ENCODE measurements around the gene AHSP.

Gene AHSP

GRCh38 chr16:31487720-31488467, 39.8 kb upstream of the AHSP start:
- Histone ChIP-seq H3K79me1 (ENCODE audit: low read length) (no peaks in the 10 kb centered on the region), H3K18ac (ENCODE audit: low read length) (no peak overlapping the region), H3K4me3 (ENCODE audit: low read length) (peak overlapping the region; percentile 4), H3K4ac (ENCODE audit: low read depth, low read length) (no peak overlapping the region), H3K79me2 (ENCODE audit: control insufficient read depth, insufficient read depth, low read length) (no peaks in the 10 kb centered on the region), H4K8ac (ENCODE audit: low read depth, low read length) (no peak overlapping the region), H3K23ac (ENCODE audit: low read length) (no peak overlapping the region), H3K27me3 (ENCODE audit: insufficient read depth, low read length, poor library complexity) (peaks cover 12% of the 10 kb centered on the region), H3K36me3 (ENCODE audit: control insufficient read depth, insufficient read depth, low read length) (no peaks in the 10 kb centered on the region), H2BK15ac (replicated peaks; ENCODE audit: low read depth) (no peak overlapping the region), H2AK5ac (ENCODE audit: low read length) (no peak overlapping the region), H3K9ac (ENCODE audit: low read length) (peak overlapping the region; percentile 47), H2BK5ac (ENCODE audit: low read length) (no peak overlapping the region), H2BK120ac (ENCODE audit: low read depth, low read length) (no peak overlapping the region), H3K4me2 (ENCODE audit: low read length) (peak overlapping the region; percentile 85), H3K4me1 (ENCODE audit: control insufficient read depth, low read depth, low read length) (no peaks in the 10 kb centered on the region), H3K27ac (ENCODE audit: low read depth, low read length) (no peak overlapping the region), H4K5ac (ENCODE audit: low read length) (no peak overlapping the region), H3K56ac (ENCODE audit: low read length) (peak overlapping the region; percentile 42)
- WGBS (ENCODE audit: extremely low coverage, insufficient coverage, low lambda C conversion rate) = no CpG with 5 or more reads among the region's 60 CpGs
- DNase-seq = peak; percentile 53

DNA sequence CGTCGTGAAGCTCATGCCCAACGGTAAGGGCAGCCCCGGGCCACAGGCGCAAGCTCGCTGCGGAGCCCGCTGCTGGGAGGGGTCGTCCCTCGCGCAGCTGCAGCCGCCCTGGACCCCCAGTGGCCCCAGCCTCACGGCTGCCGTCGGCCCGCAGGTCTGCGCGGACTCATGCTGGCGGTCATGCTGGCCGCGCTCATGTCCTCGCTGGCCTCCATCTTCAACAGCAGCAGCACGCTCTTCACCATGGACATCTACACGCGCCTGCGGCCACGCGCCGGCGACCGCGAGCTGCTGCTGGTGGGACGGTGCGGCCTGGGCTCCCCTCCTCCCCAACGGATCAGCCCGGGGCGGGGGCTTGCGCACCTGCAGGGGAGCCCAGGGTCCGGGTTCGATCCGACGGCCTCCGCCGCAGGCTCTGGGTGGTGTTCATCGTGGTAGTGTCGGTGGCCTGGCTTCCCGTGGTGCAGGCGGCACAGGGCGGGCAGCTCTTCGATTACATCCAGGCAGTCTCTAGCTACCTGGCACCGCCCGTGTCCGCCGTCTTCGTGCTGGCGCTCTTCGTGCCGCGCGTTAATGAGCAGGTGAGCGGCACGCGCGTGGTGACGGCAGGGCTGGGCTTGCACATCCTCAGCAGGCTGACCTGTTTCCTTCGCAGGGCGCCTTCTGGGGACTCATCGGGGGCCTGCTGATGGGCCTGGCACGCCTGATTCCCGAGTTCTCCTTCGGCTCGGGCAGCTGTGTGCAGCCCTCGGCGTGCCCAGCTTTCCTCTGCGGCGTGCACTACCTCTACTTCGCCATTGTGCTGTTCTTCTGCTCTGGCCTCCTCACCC, 39.0 kb upstream of the AHSP start:
- Histone ChIP-seq H3K27me3 (ENCODE audit: insufficient read depth, low read length, poor library complexity) (peaks cover 12% of the 10 kb centered on the region), H3K56ac (ENCODE audit: low read length) (peak overlapping the region; percentile 42), H2BK5ac (ENCODE audit: low read length) (no peak overlapping the region), H4K8ac (ENCODE audit: low read depth, low read length) (no peak overlapping the region), H3K18ac (ENCODE audit: low read length) (no peak overlapping the region), H2AK5ac (ENCODE audit: low read length) (no peak overlapping the region), H2BK15ac (replicated peaks; ENCODE audit: low read depth) (no peak overlapping the region), H3K23ac (ENCODE audit: low read length) (no peak overlapping the region), H3K4me2 (ENCODE audit: low read length) (peak overlapping the region; percentile 85), H3K27ac (ENCODE audit: low read depth, low read length) (no peak overlapping the region), H3K4me1 (ENCODE audit: control insufficient read depth, low read depth, low read length) (no peaks in the 10 kb centered on the region), H3K79me2 (ENCODE audit: control insufficient read depth, insufficient read depth, low read length) (no peaks in the 10 kb centered on the region), H3K4me3 (ENCODE audit: low read length) (no peak overlapping the region), H3K36me3 (ENCODE audit: control insufficient read depth, insufficient read depth, low read length) (no peaks in the 10 kb centered on the region), H3K9ac (ENCODE audit: low read length) (peak overlapping the region; percentile 47), H4K5ac (ENCODE audit: low read length) (no peak overlapping the region), H2BK120ac (ENCODE audit: low read depth, low read length) (no peak overlapping the region), H3K79me1 (ENCODE audit: low read length) (no peaks in the 10 kb centered on the region), H3K4ac (ENCODE audit: low read depth, low read length) (no peak overlapping the region)
- peak; percentile 24 for DNase-seq
- no CpG with 5 or more reads among the region's 77 CpGs for WGBS (ENCODE audit: extremely low coverage, insufficient coverage, low lambda C conversion rate)

GRCh38 chr16:31489298-31489564, 38.5 kb upstream of the AHSP start:
- Histone ChIP-seq H3K9ac (ENCODE audit: low read length) (no peak overlapping the region), H3K4me1 (ENCODE audit: control insufficient read depth, low read depth, low read length) (no peaks in the 10 kb centered on the region), H3K56ac (ENCODE audit: low read length) (no peak overlapping the region), H3K79me1 (ENCODE audit: low read length) (no peaks in the 10 kb centered on the region), H3K18ac (ENCODE audit: low read length) (no peak overlapping the region), H3K4me3 (ENCODE audit: low read length) (no peak overlapping the region), H3K27ac (ENCODE audit: low read depth, low read length) (no peak overlapping the region), H3K4ac (ENCODE audit: low read depth, low read length) (no peak overlapping the region), H2BK15ac (replicated peaks; ENCODE audit: low read depth) (no peak overlapping the region), H3K23ac (ENCODE audit: low read length) (no peak overlapping the region), H3K79me2 (ENCODE audit: control insufficient read depth, insufficient read depth, low read length) (no peaks in the 10 kb centered on the region), H2AK5ac (ENCODE audit: low read length) (no peak overlapping the region), H4K8ac (ENCODE audit: low read depth, low read length) (no peak overlapping the region), H4K5ac (ENCODE audit: low read length) (no peak overlapping the region), H3K27me3 (ENCODE audit: insufficient read depth, low read length, poor library complexity) (peaks cover 12% of the 10 kb centered on the region), H2BK5ac (ENCODE audit: low read length) (no peak overlapping the region), H3K36me3 (ENCODE audit: control insufficient read depth, insufficient read depth, low read length) (no peaks in the 10 kb centered on the region), H3K4me2 (ENCODE audit: low read length) (no peak overlapping the region), H2BK120ac (ENCODE audit: low read depth, low read length) (no peak overlapping the region)
- WGBS (ENCODE audit: extremely low coverage, insufficient coverage, low lambda C conversion rate) = no CpG with 5 or more reads among the region's 7 CpGs
- DNase-seq = no peak

- WGBS (ENCODE audit: extremely low coverage, insufficient coverage, low lambda C conversion rate) = no CpG with 5 or more reads among the region's 22 CpGs
- H3K23ac ChIP-seq (ENCODE audit: low read length) = no peak overlapping the region
- H3K18ac ChIP-seq (ENCODE audit: low read length) = no peak overlapping the region
- H3K27ac ChIP-seq (ENCODE audit: low read depth, low read length) = no peak overlapping the region
- no peak overlapping the region for H3K4me2 ChIP-seq (ENCODE audit: low read length)
- H3K79me2 ChIP-seq (ENCODE audit: control insufficient read depth, insufficient read depth, low read length) = no peaks in the 10 kb centered on the region
- no peaks in the 10 kb centered on the region for H3K4me1 ChIP-seq (ENCODE audit: control insufficient read depth, low read depth, low read length)
- no peak overlapping the region for H2AK5ac ChIP-seq (ENCODE audit: low read length)
- no peak overlapping the region for H4K5ac ChIP-seq (ENCODE audit: low read length)
- H2BK120ac ChIP-seq (ENCODE audit: low read depth, low read length) = no peak overlapping the region
- H3K79me1 ChIP-seq (ENCODE audit: low read length) = no peaks in the 10 kb centered on the region
- H3K4ac ChIP-seq (ENCODE audit: low read depth, low read length) = no peak overlapping the region
- H4K8ac ChIP-seq (ENCODE audit: low read depth, low read length) = no peak overlapping the region
- H2BK15ac ChIP-seq (replicated peaks; ENCODE audit: low read depth) = no peak overlapping the region
- H3K27me3 ChIP-seq (ENCODE audit: insufficient read depth, low read length, poor library complexity) = peaks cover 12% of the 10 kb centered on the region
- H3K9ac ChIP-seq (ENCODE audit: low read length) = no peak overlapping the region
- no peak for DNase-seq
- H2BK5ac ChIP-seq (ENCODE audit: low read length) = no peak overlapping the region
- H3K4me3 ChIP-seq (ENCODE audit: low read length) = no peak overlapping the region
- H3K36me3 ChIP-seq (ENCODE audit: control insufficient read depth, insufficient read depth, low read length) = no peaks in the 10 kb centered on the region
- H3K56ac ChIP-seq (ENCODE audit: low read length) = no peak overlapping the region
These were observed 37.8 kb upstream of the AHSP start for GRCh38 chr16:31489616-31490584.

- Histone ChIP-seq H2BK5ac (ENCODE audit: low read length) (no peak overlapping the region), H4K5ac (ENCODE audit: low read length) (no peak overlapping the region), H3K79me2 (ENCODE audit: control insufficient read depth, insufficient read depth, low read length) (no peaks in the 10 kb centered on the region), H3K56ac (ENCODE audit: low read length) (no peak overlapping the region), H2AK5ac (ENCODE audit: low read length) (no peak overlapping the region), H3K27ac (ENCODE audit: low read depth, low read length) (no peak overlapping the region), H3K9ac (ENCODE audit: low read length) (no peak overlapping the region), H3K36me3 (ENCODE audit: control insufficient read depth, insufficient read depth, low read length) (no peaks in the 10 kb centered on the region), H3K4me2 (ENCODE audit: low read length) (no peak overlapping the region), H3K79me1 (ENCODE audit: low read length) (no peaks in the 10 kb centered on the region), H3K4me1 (ENCODE audit: control insufficient read depth, low read depth, low read length) (no peaks in the 10 kb centered on the region), H3K18ac (ENCODE audit: low read length) (no peak overlapping the region), H2BK120ac (ENCODE audit: low read depth, low read length) (no peak overlapping the region), H4K8ac (ENCODE audit: low read depth, low read length) (no peak overlapping the region), H3K23ac (ENCODE audit: low read length) (no peak overlapping the region), H3K4me3 (ENCODE audit: low read length) (no peak overlapping the region), H2BK15ac (replicated peaks; ENCODE audit: low read depth) (no peak overlapping the region), H3K27me3 (ENCODE audit: insufficient read depth, low read length, poor library complexity) (peaks cover 7% of the 10 kb centered on the region), H3K4ac (ENCODE audit: low read depth, low read length) (no peak overlapping the region)
- no CpG with 5 or more reads among the region's 8 CpGs for WGBS (ENCODE audit: extremely low coverage, insufficient coverage, low lambda C conversion rate)
- DNase-seq = no peak
These were observed 35.8 kb upstream of the AHSP start for GRCh38 chr16:31491778-31492418.

All from mesendoderm (in vitro differentiated cells).